ENCODE data around the gene HMMR.

DNA sequence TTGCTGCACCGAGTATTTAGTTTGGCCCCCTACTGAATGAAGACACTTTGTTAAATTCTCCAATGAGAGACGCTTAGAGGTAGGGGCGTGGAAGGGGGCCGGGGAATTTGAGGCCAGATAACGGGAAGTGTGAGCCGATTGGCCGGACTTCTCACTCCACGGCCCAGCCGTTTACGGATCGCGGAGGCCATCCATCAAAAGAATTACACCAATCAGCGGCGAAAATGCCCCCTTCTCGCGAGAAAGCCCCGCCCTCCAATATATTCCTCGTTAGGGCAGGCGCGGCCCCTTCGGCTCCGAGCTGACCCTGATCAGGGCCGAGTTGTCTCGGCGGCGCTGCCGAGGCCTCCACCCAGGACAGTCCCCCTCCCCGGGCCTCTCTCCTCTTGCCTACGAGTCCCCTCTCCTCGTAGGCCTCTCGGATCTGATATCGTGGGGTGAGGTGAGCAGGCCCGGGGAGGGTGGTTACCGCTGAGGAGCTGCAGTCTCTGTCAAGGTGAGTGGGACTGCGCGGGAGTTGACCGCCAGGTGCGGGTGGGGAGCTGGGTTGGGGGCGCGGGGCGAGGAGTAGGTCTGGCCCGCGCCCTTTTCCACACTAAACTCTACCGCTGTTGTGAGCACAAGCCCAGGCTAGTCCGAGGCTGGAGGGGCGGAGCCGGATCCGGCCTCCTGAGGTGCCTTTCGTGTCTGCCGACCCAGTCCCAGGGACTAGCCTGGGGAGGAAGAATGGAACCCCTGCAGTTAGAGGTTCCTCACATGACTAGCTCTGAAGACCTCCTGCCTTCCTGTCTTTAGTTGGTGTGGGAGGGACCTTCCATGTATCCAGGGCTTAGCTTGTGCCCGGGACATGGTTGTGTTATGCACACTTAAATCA is 22.9 kb upstream of the HMMR start, which contains the start of gene CCNG1:
- TF ChIP-seq, protein P1, sequence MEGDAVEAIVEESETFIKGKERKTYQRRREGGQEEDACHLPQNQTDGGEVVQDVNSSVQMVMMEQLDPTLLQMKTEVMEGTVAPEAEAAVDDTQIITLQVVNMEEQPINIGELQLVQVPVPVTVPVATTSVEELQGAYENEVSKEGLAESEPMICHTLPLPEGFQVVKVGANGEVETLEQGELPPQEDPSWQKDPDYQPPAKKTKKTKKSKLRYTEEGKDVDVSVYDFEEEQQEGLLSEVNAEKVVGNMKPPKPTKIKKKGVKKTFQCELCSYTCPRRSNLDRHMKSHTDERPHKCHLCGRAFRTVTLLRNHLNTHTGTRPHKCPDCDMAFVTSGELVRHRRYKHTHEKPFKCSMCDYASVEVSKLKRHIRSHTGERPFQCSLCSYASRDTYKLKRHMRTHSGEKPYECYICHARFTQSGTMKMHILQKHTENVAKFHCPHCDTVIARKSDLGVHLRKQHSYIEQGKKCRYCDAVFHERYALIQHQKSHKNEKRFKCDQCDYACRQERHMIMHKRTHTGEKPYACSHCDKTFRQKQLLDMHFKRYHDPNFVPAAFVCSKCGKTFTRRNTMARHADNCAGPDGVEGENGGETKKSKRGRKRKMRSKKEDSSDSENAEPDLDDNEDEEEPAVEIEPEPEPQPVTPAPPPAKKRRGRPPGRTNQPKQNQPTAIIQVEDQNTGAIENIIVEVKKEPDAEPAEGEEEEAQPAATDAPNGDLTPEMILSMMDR (IDR thresholded peaks at IDR 0.05), result no peak
- no peak for TF ChIP-seq POLR2A (IDR thresholded peaks at IDR 0.05)

All from lower leg skin (tissue), 3 donors.